Measurements from ENCODE around the gene PARP8.

- TF ChIP-seq CTCF (IDR thresholded peaks at IDR 0.05) (no peak), POLR2A (IDR thresholded peaks at IDR 0.05) (no peak)
Observed at GRCh38 chr5:50715001-50715400, 48.6 kb downstream of the PARP8 start.
